Lower leg skin (tissue), 3 donors: ENCODE data around the gene ASB10.

ENCODE experiments used
- CTCF ChIP-seq, 3 donors: fragments of 450-650 bp; IDR thresholded peaks; one replicate each; pipeline ENCODE4 v1.5.1; 2016; ENCODE audit warnings: antibody characterized with exemption in 3 of 3, mild to moderate bottlenecking in 3 of 3, moderate library complexity in 2 of 3
- POLR2A ChIP-seq, 2 donors: fragments of 450-650 bp; IDR thresholded peaks; one replicate each; pipeline ENCODE4 v1.6.1; 2016 to 2017; ENCODE audit warnings: antibody characterized with exemption in 2 of 2, mild to moderate bottlenecking in 1 of 2, moderate library complexity in 1 of 2

GRCh38 chr7:151215396-151215795 lies 28.3 kb upstream of the ASB10 start:
- no peak for TF ChIP-seq CTCF (IDR thresholded peaks at IDR 0.05)
- TF ChIP-seq POLR2A (IDR thresholded peaks at IDR 0.05): no peak
